K562 (cell line): ENCODE measurements around the gene PROKR1. TPM values are rescaled to one million over a fixed set of nuclear protein-coding genes. Genes with fewer than 3 reads are reported as not detected.
A peak's percentile ranks its signal among the peaks of the same experiment; 100 is the strongest.

Experiments
- BMI1 ChIP-seq: fragments of 150-350 bp; IDR thresholded peaks from 2 replicates; pipeline ENCODE4 v1.6.1; 2014; ENCODE audit warnings: low read length
- BRD9 ChIP-seq: fragments of 450-650 bp; IDR thresholded peaks from 2 replicates; pipeline ENCODE4 v1.6.1; 2018; ENCODE audit warnings: low read depth; ENCODE audit not compliant: partially characterized antibody
- CEBPB ChIP-seq: fragments of 450-650 bp; IDR thresholded peaks from 2 replicates; pipeline ENCODE4 v1.6.1; 2016; ENCODE audit warnings: missing genetic modification characterization, missing compliant biosample characterization
- CREBBP ChIP-seq: IDR thresholded peaks from one replicate; pipeline ENCODE4 v1.6.1; 2012; ENCODE audit warnings: low read depth, mild to moderate bottlenecking, control low read depth, inconsistent platforms, low read length
- ETS2 ChIP-seq: IDR thresholded peaks from 2 replicates; pipeline ENCODE4 v1.6.1; 2016; ENCODE audit warnings: borderline replicate concordance, missing genetic modification characterization, mild to moderate bottlenecking, moderate library complexity, missing compliant biosample characterization; ENCODE audit not compliant: poor library complexity, severe bottlenecking
- ETV5 ChIP-seq: sonication (generic); formaldehyde crosslinking; IDR thresholded peaks from 2 replicates; pipeline ENCODE4 v1.4.0; 2020; ENCODE audit warnings: low read depth, mild to moderate bottlenecking, missing genetic modification reagents
- GTF2E2 ChIP-seq: fragments of 200-800 bp; sonication (Bioruptor generic); IDR thresholded peaks from 2 replicates; pipeline ENCODE4 v1.6.1; 2016; ENCODE audit warnings: missing genetic modification characterization, missing compliant biosample characterization
- HDAC1 ChIP-seq, 2 experiments: fragments of 450-650 bp; IDR thresholded peaks; 2 replicates each; pipeline ENCODE4 v1.6.1; 2016 to 2017; ENCODE audit warnings: inconsistent platforms in 1 of 2, mild to moderate bottlenecking in 1 of 2, moderate library complexity in 1 of 2
- JUN ChIP-seq, 2 experiments: sonication (generic) in 1 of 2; formaldehyde crosslinking in 1 of 2; IDR thresholded peaks; 2 replicates each; pipeline versions ENCODE4 v1.6.1 to v1.8.0; 2012 to 2022; ENCODE audit warnings: borderline replicate concordance in 2 of 2, mild to moderate bottlenecking in 2 of 2, improper control_type of control experiment in 1 of 2, low read depth in 1 of 2, low read length in 1 of 2, missing genetic modification reagents in 1 of 2
- MEF2D ChIP-seq: conservative IDR thresholded peaks from 2 replicates; pipeline ENCODE4 v1.6.1; 2016; ENCODE audit warnings: low read depth, missing genetic modification characterization, missing compliant biosample characterization
- PHB2 ChIP-seq: fragments of 450-650 bp; IDR thresholded peaks from 2 replicates; pipeline ENCODE4 v1.6.1; 2017; ENCODE audit warnings: low read depth
- POLR2AphosphoS5 ChIP-seq: IDR thresholded peaks from 2 replicates; pipeline ENCODE4 v1.6.1; 2011; ENCODE audit warnings: mild to moderate bottlenecking, low read depth, low read length, moderate library complexity; ENCODE audit not compliant: control insufficient read depth, insufficient read depth
- SAFB2 ChIP-seq: fragments of 200-400 bp; formaldehyde crosslinking; IDR thresholded peaks from 2 replicates; pipeline ENCODE4 v1.6.1; 2018; ENCODE audit warnings: borderline replicate concordance, low read length, low read depth, moderate library complexity; ENCODE audit not compliant: severe bottlenecking
- SMAD4 ChIP-seq: fragments of 250-450 bp; sonication (Bioruptor Pico); conservative IDR thresholded peaks from 2 replicates; pipeline ENCODE4 v1.8.0; 2021; ENCODE audit warnings: inconsistent platforms, mild to moderate bottlenecking, moderate library complexity
- SNIP1 ChIP-seq: fragments of 450-650 bp; IDR thresholded peaks from 2 replicates; pipeline ENCODE4 v1.7.1; 2017; ENCODE audit warnings: low read depth, mild to moderate bottlenecking
- SRSF7 ChIP-seq: fragments of 200-400 bp; formaldehyde crosslinking; optimal IDR thresholded peaks from 2 replicates; pipeline ENCODE3; 2017; ENCODE audit warnings: mild to moderate bottlenecking, low read depth, low read length
- ZNF274 ChIP-seq: IDR thresholded peaks from 2 replicates; pipeline ENCODE4 v1.6.1; 2011; ENCODE audit warnings: low read depth, mild to moderate bottlenecking, low read length, moderate library complexity, borderline replicate concordance
- ZZZ3 ChIP-seq: fragments of 450-650 bp; IDR thresholded peaks from 2 replicates; pipeline ENCODE4 v1.6.1; 2016; ENCODE audit warnings: antibody characterized with exemption, mild to moderate bottlenecking, moderate library complexity
- polyA plus RNA-seq, 8 experiments: library from polyadenylated mRNA; depleted of rRNA in 4 of 8; stranded (reverse) in 5 of 8; unstranded in 3 of 8; fragments of >200 nt; fragmentation: Nextera tagmentation in 2 of 8; fragmentation: Illumina TruSeq in 1 of 8; extraction: Ambion mirVana in 2 of 8; extraction: Trizol in 1 of 8; gene quantifications; 2 replicates each; pipeline versions ENCODE4 v1.2.1 to v1.2.3, GENCODE V29; 2011 to 2014; ENCODE audit warnings: inconsistent platforms in 1 of 8, missing spikeins in 1 of 8
- total RNA-seq, 7 experiments: library from RNA; depleted of rRNA in 6 of 7; stranded (reverse); fragments of >200 nt in 6 of 7; fragmentation: Illumina TruSeq in 2 of 7; extraction: Trizol in 2 of 7; gene quantifications; 2 replicates each; pipeline versions ENCODE4 v1.2.1 to v1.2.3, GENCODE V29; 2011 to 2021; ENCODE audit warnings: low replicate concordance in 1 of 7
- TF ChIP-seq, protein P1 (sequence below), 2 experiments: fragments of 150-350 bp in 1 of 2; IDR thresholded peaks; 2 replicates each; pipeline ENCODE4 v1.6.1; 2012 to 2016; ENCODE audit warnings: low read depth in 2 of 2, low read length in 2 of 2, mild to moderate bottlenecking in 1 of 2, moderate library complexity in 1 of 2
- TF ChIP-seq, protein P2 (sequence below): IDR thresholded peaks from 3 replicates; pipeline ENCODE4 v1.6.1; 2011; ENCODE audit warnings: borderline replicate concordance, mild to moderate bottlenecking, moderate library complexity; ENCODE audit not compliant: insufficient read length; ENCODE audit errors: extremely low read depth
- TF ChIP-seq, protein P3 (sequence below): fragments of 450-650 bp; formaldehyde crosslinking; IDR thresholded peaks from 2 replicates; pipeline ENCODE4 v1.4.0; 2022; ENCODE audit warnings: missing genetic modification characterization

Gene PROKR1
- total and polyA plus RNA-seq, 9 of the 15 experiments (the other 6 are each of a cell fraction or from before 2014, with no cell fraction given): 0.01 to 0.18 (median 0.09) TPM; not detected in 1

DNA sequence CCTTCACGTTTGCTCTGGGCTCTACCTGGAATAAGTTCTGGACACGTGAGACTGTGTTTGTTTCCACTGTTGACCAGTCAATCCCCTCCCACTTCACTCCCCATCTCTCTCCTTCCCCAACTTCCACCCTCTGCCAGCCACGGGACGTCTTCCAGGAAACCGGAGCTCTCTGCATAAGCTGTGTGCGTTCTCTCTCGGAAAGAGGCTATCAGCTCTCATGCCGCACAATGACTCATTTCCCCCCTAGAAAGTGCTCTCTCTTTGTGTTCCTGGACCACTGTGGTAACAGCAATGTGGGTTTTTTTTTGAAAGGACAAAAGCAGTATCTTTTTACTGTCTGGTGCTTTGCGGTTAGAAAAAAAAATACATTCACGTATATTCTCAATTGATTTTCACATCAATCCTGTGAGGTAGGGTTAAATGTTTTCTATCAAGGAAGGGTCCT, 10.2 kb downstream of the PROKR1 start (continued):
- TF ChIP-seq, protein P1, sequence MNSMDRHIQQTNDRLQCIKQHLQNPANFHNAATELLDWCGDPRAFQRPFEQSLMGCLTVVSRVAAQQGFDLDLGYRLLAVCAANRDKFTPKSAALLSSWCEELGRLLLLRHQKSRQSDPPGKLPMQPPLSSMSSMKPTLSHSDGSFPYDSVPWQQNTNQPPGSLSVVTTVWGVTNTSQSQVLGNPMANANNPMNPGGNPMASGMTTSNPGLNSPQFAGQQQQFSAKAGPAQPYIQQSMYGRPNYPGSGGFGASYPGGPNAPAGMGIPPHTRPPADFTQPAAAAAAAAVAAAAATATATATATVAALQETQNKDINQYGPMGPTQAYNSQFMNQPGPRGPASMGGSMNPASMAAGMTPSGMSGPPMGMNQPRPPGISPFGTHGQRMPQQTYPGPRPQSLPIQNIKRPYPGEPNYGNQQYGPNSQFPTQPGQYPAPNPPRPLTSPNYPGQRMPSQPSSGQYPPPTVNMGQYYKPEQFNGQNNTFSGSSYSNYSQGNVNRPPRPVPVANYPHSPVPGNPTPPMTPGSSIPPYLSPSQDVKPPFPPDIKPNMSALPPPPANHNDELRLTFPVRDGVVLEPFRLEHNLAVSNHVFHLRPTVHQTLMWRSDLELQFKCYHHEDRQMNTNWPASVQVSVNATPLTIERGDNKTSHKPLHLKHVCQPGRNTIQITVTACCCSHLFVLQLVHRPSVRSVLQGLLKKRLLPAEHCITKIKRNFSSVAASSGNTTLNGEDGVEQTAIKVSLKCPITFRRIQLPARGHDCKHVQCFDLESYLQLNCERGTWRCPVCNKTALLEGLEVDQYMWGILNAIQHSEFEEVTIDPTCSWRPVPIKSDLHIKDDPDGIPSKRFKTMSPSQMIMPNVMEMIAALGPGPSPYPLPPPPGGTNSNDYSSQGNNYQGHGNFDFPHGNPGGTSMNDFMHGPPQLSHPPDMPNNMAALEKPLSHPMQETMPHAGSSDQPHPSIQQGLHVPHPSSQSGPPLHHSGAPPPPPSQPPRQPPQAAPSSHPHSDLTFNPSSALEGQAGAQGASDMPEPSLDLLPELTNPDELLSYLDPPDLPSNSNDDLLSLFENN (IDR thresholded peaks at IDR 0.05; ENCODE audit: low read depth in 2 of 2, low read length in 2 of 2): no peak
- TF ChIP-seq, protein P2, sequence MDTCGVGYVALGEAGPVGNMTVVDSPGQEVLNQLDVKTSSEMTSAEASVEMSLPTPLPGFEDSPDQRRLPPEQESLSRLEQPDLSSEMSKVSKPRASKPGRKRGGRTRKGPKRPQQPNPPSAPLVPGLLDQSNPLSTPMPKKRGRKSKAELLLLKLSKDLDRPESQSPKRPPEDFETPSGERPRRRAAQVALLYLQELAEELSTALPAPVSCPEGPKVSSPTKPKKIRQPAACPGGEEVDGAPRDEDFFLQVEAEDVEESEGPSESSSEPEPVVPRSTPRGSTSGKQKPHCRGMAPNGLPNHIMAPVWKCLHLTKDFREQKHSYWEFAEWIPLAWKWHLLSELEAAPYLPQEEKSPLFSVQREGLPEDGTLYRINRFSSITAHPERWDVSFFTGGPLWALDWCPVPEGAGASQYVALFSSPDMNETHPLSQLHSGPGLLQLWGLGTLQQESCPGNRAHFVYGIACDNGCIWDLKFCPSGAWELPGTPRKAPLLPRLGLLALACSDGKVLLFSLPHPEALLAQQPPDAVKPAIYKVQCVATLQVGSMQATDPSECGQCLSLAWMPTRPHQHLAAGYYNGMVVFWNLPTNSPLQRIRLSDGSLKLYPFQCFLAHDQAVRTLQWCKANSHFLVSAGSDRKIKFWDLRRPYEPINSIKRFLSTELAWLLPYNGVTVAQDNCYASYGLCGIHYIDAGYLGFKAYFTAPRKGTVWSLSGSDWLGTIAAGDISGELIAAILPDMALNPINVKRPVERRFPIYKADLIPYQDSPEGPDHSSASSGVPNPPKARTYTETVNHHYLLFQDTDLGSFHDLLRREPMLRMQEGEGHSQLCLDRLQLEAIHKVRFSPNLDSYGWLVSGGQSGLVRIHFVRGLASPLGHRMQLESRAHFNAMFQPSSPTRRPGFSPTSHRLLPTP: no peak
- TF ChIP-seq ETV5 (CRISPR knock-in tag) (peak; percentile 65), JUN (IDR thresholded peaks at IDR 0.05; ENCODE audit: borderline replicate concordance, low read depth, low read length) (peak; percentile 45; the same call in 1 of the 2 replicates), JUN (CRISPR knock-in tag; IDR thresholded peaks at IDR 0.05; ENCODE audit: borderline replicate concordance) (no peak), HDAC1 (IDR thresholded peaks at IDR 0.05) (peak in 1 of 2 experiments; percentile 62; a peak in 1 of 4 replicates), ZZZ3 (no peak), CEBPB (no peak), SNIP1 (no peak), SMAD4 (CRISPR knock-in tag) (0 out of 2 replicates have a peak, but pooled peaks have one; percentile 24), BRD9 (no peak), PHB2 (no peak), BMI1 (no peak), ETS2 (tag) (no peak), SAFB2 (no peak), MEF2D (tag) (no peak), SRSF7 (no peak), POLR2AphosphoS5 (no peak), CREBBP (no peak), ZNF274 (no peak), GTF2E2 (no peak)
- TF ChIP-seq, protein P3, sequence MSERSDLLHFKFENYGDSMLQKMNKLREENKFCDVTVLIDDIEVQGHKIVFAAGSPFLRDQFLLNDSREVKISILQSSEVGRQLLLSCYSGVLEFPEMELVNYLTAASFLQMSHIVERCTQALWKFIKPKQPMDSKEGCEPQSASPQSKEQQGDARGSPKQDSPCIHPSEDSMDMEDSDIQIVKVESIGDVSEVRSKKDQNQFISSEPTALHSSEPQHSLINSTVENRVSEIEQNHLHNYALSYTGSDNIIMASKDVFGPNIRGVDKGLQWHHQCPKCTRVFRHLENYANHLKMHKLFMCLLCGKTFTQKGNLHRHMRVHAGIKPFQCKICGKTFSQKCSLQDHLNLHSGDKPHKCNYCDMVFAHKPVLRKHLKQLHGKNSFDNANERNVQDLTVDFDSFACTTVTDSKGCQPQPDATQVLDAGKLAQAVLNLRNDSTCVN (CRISPR knock-in tag): no peak
